Medulla oblongata (tissue), 1 donor: ENCODE results near the gene IL18RAP.

Experiments used
- DNase-seq: peaks from one replicate; pipeline ENCODE4 v3.0.0-alpha.2; 2015; ENCODE audit errors: extremely low spot score

IL18RAP gene

GRCh38 chr2:102453501-102453900, 30.5 kb downstream of the IL18RAP start:
- DNase-seq, result no peak

- DNase-seq, result no peak
These were observed 32.2 kb downstream of the IL18RAP start for GRCh38 chr2:102455061-102455670.

- DNase-seq, result no peak
These were observed 37.5 kb downstream of the IL18RAP start for GRCh38 chr2:102460467-102460866.

GRCh38 chr2:102461188-102461587, 38.2 kb downstream of the IL18RAP start:
- DNase-seq, result no peak

- no peak for DNase-seq
These were observed 40.2 kb downstream of the IL18RAP start for GRCh38 chr2:102463160-102463559.

GRCh38 chr2:102470168-102470567, 47.2 kb downstream of the IL18RAP start:
- DNase-seq, result no peak

GRCh38 chr2:102473020-102473419, 50.1 kb downstream of the IL18RAP start, which contains the start of gene SLC9A4:
Gene SLC9A4 (plus strand): TSS chr2:102473226. CDS start chr2:102473760, 534 bp downstream.
- DNase-seq, result peak; percentile 47

GRCh38 chr2:102473631-102474030, 50.7 kb downstream of the IL18RAP start:
- no peak for DNase-seq

GRCh38 chr2:102474785-102475184, 51.8 kb downstream of the IL18RAP start:
- DNase-seq, result no peak

- DNase-seq, result no peak
These were observed 55.9 kb downstream of the IL18RAP start for GRCh38 chr2:102478686-102479470.

- no peak for DNase-seq
These were observed 57.6 kb downstream of the IL18RAP start for GRCh38 chr2:102480285-102481195.

- DNase-seq, result no peak
These were observed 59.0 kb downstream of the IL18RAP start for GRCh38 chr2:102481931-102482330.

- DNase-seq, result no peak
These were observed 60.1 kb downstream of the IL18RAP start for GRCh38 chr2:102483086-102483485.

GRCh38 chr2:102484310-102485061, 61.5 kb downstream of the IL18RAP start:
- no peak for DNase-seq

- no peak for DNase-seq
These were observed 62.3 kb downstream of the IL18RAP start for GRCh38 chr2:102485147-102485785.

GRCh38 chr2:102486941-102487702, 64.2 kb downstream of the IL18RAP start:
- DNase-seq, result no peak

- DNase-seq, result no peak
These were observed 65.0 kb downstream of the IL18RAP start for GRCh38 chr2:102487761-102488462.

GRCh38 chr2:102489646-102490045, 66.7 kb downstream of the IL18RAP start:
- no peak for DNase-seq

- no peak for DNase-seq
These were observed 69.0 kb downstream of the IL18RAP start for GRCh38 chr2:102492006-102492405.

- no peak for DNase-seq
These were observed 71.6 kb downstream of the IL18RAP start for GRCh38 chr2:102494570-102494969.
